Lung (tissue), 12 donors: ENCODE measurements around the gene NPC1. TPM values are rescaled to one million over a fixed set of nuclear protein-coding genes. Genes with fewer than 3 reads are reported as not detected.

Experiments
- ATAC-seq: fragments of 200-7000 bp; cut with Tn5 transposase; one replicate; pipeline ENCODE4 v1.9.1; 2020; ENCODE audit warnings: moderate number of reproducible peaks; ENCODE audit not compliant: insufficient read depth, low FRiP score
- DNase-seq, 3 donors: peaks; one replicate each; pipeline ENCODE4 v3.0.0-alpha.2; 2013 to 2017
- H3K27ac ChIP-seq, 2 donors: one replicate each; pipeline ENCODE4 v1.5.1; 2013; ENCODE audit warnings: mild to moderate bottlenecking in 2 of 2, moderate library complexity in 2 of 2, control low read depth in 1 of 2, inconsistent platforms in 1 of 2, low read depth in 1 of 2, low read length in 1 of 2
- H3K27me3 ChIP-seq, 3 donors: one replicate each; pipeline ENCODE4 v1.5.1; 2013; ENCODE audit warnings: low read length in 2 of 3; ENCODE audit not compliant: control insufficient read depth in 3 of 3, insufficient read depth in 3 of 3
- H3K36me3 ChIP-seq, 4 donors: one replicate each; pipeline ENCODE4 v1.5.1; 2013; ENCODE audit warnings: low read length in 4 of 4, mild to moderate bottlenecking in 1 of 4, moderate library complexity in 1 of 4; ENCODE audit not compliant: control insufficient read depth in 4 of 4, insufficient read depth in 4 of 4
- H3K4me1 ChIP-seq, 5 donors: one replicate each; pipeline ENCODE4 v1.5.1; 2013; ENCODE audit warnings: low read length in 5 of 5, mild to moderate bottlenecking in 2 of 5, moderate library complexity in 1 of 5; ENCODE audit not compliant: control insufficient read depth in 5 of 5, insufficient read depth in 5 of 5
- H3K4me3 ChIP-seq: one replicate; pipeline ENCODE4 v1.5.1; 2013; ENCODE audit warnings: mild to moderate bottlenecking, control low read depth, moderate library complexity
- H3K9ac ChIP-seq, 2 donors: one replicate each; pipeline ENCODE4 v1.5.1; 2013; ENCODE audit warnings: low read length in 2 of 2, control low read depth in 1 of 2; ENCODE audit not compliant: insufficient read depth in 1 of 2
- H3K9me3 ChIP-seq, 4 donors: one replicate each; pipeline ENCODE4 v1.5.1; 2013; ENCODE audit warnings: low read length in 3 of 4, mild to moderate bottlenecking in 1 of 4, moderate library complexity in 1 of 4; ENCODE audit not compliant: control insufficient read depth in 4 of 4, insufficient read depth in 3 of 4
- WGBS, 2 donors: extraction: QIAGEN DNeasy Blood & Tissue Kit; methylation state at CpG; one replicate each; pipeline ENCODE4 v1.1.7; 2013; 5-methylcytosine and 5-hydroxymethylcytosine counted together
- polyA plus RNA-seq, 2 donors: library from polyadenylated mRNA; stranded (reverse); fragments of 200-250 nt; gene quantifications; one replicate each; pipeline ENCODE4 v1.2.1, GENCODE V29; 2013
- total RNA-seq, 2 donors: library from RNA; depleted of rRNA in 1 of 2; stranded (reverse); fragments of >200 nt in 1 of 2; gene quantifications; one replicate each; pipeline ENCODE4 v1.2.1, GENCODE V29; 2014 to 2021
- TF ChIP-seq, protein P1 (sequence below): IDR thresholded peaks from 2 replicates; pipeline ENCODE4 v1.5.1; 2012; ENCODE audit warnings: mild to moderate bottlenecking; ENCODE audit errors: control extremely low read depth, extremely low read depth
- donor health status: control.
- donor health status: control.
- donor health status: Bipolar disorder and iron deficiency.
- donor health status: healthy.
- donor health status: DM: yes; HTN: yes; CAD: no.

NPC1 gene
- total and polyA plus RNA-seq, 4 donors = 47.7 to 143 (median 73.0) TPM

DNA sequence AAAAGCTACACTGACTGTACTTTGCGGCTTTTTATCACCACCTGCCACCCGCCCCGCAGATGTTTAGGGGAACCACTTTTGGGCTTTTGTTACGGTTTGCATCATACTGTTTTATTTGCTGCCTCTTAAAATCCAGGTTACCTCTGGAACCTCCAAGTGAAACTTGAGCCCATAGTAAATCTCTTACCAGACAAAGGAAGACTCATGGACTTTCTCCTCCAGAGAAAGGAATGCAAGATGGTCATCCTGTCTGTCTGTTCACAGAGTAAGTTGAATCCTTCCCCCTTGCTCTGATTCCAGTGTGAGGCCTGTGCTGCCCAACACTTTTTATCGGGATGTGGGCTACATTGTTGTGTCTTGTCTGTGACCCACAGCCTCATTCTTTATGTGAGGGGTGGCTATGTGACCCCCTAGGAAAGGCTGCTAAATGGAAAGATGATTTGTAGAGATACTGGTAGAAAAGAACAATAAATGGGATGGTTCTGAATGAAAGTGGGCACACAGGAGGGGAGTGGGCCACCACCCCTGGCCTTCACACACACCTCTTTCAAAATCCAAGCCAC is 59.7 kb downstream of the NPC1 start:
- no peak for ATAC-seq
- H3K27ac ChIP-seq = no peak overlapping the region
- TF ChIP-seq, protein P1, sequence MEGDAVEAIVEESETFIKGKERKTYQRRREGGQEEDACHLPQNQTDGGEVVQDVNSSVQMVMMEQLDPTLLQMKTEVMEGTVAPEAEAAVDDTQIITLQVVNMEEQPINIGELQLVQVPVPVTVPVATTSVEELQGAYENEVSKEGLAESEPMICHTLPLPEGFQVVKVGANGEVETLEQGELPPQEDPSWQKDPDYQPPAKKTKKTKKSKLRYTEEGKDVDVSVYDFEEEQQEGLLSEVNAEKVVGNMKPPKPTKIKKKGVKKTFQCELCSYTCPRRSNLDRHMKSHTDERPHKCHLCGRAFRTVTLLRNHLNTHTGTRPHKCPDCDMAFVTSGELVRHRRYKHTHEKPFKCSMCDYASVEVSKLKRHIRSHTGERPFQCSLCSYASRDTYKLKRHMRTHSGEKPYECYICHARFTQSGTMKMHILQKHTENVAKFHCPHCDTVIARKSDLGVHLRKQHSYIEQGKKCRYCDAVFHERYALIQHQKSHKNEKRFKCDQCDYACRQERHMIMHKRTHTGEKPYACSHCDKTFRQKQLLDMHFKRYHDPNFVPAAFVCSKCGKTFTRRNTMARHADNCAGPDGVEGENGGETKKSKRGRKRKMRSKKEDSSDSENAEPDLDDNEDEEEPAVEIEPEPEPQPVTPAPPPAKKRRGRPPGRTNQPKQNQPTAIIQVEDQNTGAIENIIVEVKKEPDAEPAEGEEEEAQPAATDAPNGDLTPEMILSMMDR = no peak
- H3K4me3 ChIP-seq = no peak overlapping the region
- peaks cover 29 to 60% (median 52%) of the 10 kb centered on the region in 4 donors for H3K36me3 ChIP-seq
- peaks cover 0 to 4% (median 0%) of the 10 kb centered on the region in 5 donors for H3K4me1 ChIP-seq
- no peak overlapping the region for H3K9ac ChIP-seq
- DNase-seq = no peak
- no peaks in the 10 kb centered on the region for H3K27me3 ChIP-seq
- WGBS, 2 donors = 96 to 97% methylated on average over 5 of the region's 5 CpGs
- no peaks in the 10 kb centered on the region for H3K9me3 ChIP-seq

- 92 to 96% methylated on average over 14 of the region's 14 CpGs for WGBS, 2 donors
- Histone ChIP-seq H3K9me3 (no peaks in the 10 kb centered on the region), H3K27ac (peak overlapping the region in 1 of 2 donors; percentile 63), H3K36me3 (peaks cover 19 to 54% (median 48%) of the 10 kb centered on the region in 4 donors), H3K4me1 (peaks cover 0 to 1% (median 0%) of the 10 kb centered on the region in 5 donors), H3K9ac (no peak overlapping the region), H3K4me3 (no peak overlapping the region), H3K27me3 (no peaks in the 10 kb centered on the region)
- DNase-seq (no peak), ATAC-seq (no peak)
- TF ChIP-seq, protein P1 = no peak
Observed at GRCh38 chr18:23524213-23524707, 62.0 kb downstream of the NPC1 start.

DNA sequence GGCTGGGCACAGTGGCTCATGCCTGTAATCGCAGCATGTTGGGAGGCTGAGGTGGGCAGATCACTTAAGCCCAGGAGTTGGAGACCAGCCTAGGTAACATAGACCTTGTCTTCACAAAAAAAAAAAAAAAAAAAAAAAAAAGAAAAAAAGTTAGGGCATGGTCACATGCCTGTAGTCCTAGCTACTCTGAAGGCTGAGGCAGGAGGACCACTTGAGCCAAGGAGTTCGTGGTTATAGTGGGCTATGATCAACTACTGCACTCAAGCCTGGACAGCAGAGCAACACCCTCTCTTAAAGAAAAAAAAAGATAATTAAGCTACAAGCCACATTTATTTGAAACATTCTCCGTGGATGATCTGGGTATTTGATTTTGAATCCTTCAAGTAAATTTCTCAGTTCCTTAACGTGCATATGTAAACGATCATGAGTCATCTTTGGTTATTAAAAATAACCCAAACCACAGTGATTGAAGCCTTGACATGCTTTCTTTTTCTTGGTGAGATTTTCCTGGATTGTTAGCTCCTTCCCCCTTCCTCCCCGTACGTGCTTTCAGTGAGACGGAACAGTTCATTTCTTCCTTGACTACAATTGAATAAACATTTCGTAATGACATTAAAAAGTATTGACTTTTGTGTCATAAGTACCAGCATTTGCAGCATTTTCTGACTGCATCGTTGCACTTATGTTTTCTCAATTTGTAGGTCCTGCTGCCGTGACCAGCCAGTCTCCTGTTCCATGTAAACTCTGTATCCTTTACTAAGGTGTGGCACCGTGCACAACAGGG is 62.7 kb downstream of the NPC1 start:
- no peak for DNase-seq
- no peaks in the 10 kb centered on the region for H3K9me3 ChIP-seq
- H3K27ac ChIP-seq = peak overlapping the region in 1 of 2 donors; percentile 66
- peaks cover 0 to 1% (median 0%) of the 10 kb centered on the region in 5 donors for H3K4me1 ChIP-seq
- WGBS, 2 donors = 59 to 72% methylated on average over 12 of the region's 12 CpGs
- H3K4me3 ChIP-seq = no peak overlapping the region
- no peaks in the 10 kb centered on the region for H3K27me3 ChIP-seq
- H3K9ac ChIP-seq = no peak overlapping the region
- TF ChIP-seq, protein P1 = no peak
- peak; percentile 50 for ATAC-seq
- H3K36me3 ChIP-seq = peaks cover 18 to 58% (median 46%) of the 10 kb centered on the region in 4 donors
